Left lung (tissue), 10 donors: Measurements from ENCODE around the gene KIF6. TPM values are rescaled to one million over a fixed set of nuclear protein-coding genes. Genes with fewer than 3 reads are reported as not detected.
A peak's percentile ranks its signal among the peaks of the same experiment; 100 is the strongest.

Experiments used
- ATAC-seq: fragments of 200-7000 bp; cut with Tn5 transposase; one replicate; pipeline ENCODE4 v1.9.1; 2020; ENCODE audit warnings: moderate library complexity
- DNase-seq, 4 donors: peaks; one replicate each; pipeline ENCODE4 v3.0.0-alpha.2; 2013 to 2020
- H3K27ac ChIP-seq, 2 donors: fragments of 200-600 bp; sonication (generic) in 1 of 2; one replicate each; pipeline versions ENCODE4 v1.5.0 to v1.8.0; 2020 to 2021
- H3K27me3 ChIP-seq, 2 donors: fragments of 200-600 bp; sonication (generic) in 1 of 2; one replicate each; pipeline versions ENCODE4 v1.5.0 to v1.8.0; 2020 to 2021
- H3K36me3 ChIP-seq, 2 donors: fragments of 200-600 bp; sonication (generic) in 1 of 2; one replicate each; pipeline versions ENCODE4 v1.5.0 to v1.8.0; 2020 to 2021
- H3K4me1 ChIP-seq, 2 donors: fragments of 200-600 bp; one replicate each; pipeline ENCODE4 v1.8.0; 2021
- H3K4me3 ChIP-seq, 2 donors: fragments of 200-600 bp; sonication (generic) in 1 of 2; one replicate each; pipeline versions ENCODE4 v1.5.0 to v1.8.0; 2020 to 2021; ENCODE audit warnings: mild to moderate bottlenecking in 1 of 2
- H3K9me3 ChIP-seq, 2 donors: fragments of 200-600 bp; sonication (generic) in 1 of 2; one replicate each; pipeline versions ENCODE4 v1.5.0 to v1.8.0; 2020 to 2021
- intact Hi-C, 2 donors: fragments of 100-400 bp; cut with DNase I; formaldehyde crosslinking; loops; one replicate each; pipeline versions ENCODE4 v1.11.2 to v1.14.2; 2022
- polyA plus RNA-seq, 6 donors: library from polyadenylated mRNA; unstranded; fragments of 120-200 nt; gene quantifications; one replicate each; pipeline ENCODE4 v1.2.1, GENCODE V29; 2013; ENCODE audit not compliant: insufficient read length in 6 of 6
- total RNA-seq, 2 donors: library from RNA; stranded (reverse); fragmentation: NEBNext Ultra II Directional; extraction: Animal tissue kit (Norgen Biotek cat#: 25700); gene quantifications; one replicate each; pipeline ENCODE4 v1.2.1, GENCODE V29; 2021
- TF ChIP-seq, protein P1 (sequence below), 2 donors: fragments of 200-600 bp; sonication (generic) in 1 of 2; IDR thresholded peaks; one replicate each; pipeline versions ENCODE4 v1.5.0 to v1.8.0; 2021; ENCODE audit warnings: antibody characterized with exemption in 2 of 2
- donor health status: DM: no; HTN: yes; CAD: no.
- donor health status: DM: no; HTN: no; CAD: no.

The KIF6 gene
- total and polyA plus RNA-seq, 8 donors: 0.93 to 4.4 (median 2.8) TPM

DNA sequence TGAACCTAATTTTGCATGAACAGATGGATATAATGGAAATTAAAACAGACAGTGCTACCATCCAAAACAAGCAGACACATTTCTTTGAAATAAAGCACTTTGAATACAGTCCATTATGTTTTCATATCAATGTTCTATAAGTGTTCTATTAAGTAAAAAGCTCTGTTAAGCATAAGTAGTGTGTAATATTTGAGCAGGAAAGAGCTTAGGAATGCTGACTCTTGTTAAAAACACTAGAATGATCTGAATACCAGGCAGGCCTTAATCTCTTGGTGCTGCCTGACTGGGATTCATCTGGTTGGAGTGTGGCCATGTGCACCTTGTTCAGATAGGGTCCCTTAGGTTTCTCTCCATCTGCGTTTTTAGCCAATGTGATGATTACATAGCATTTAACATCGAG lies 130.9 kb downstream of the KIF6 start:
- ATAC-seq: peak; percentile 81
- Histone ChIP-seq H3K27me3 (no peaks in the 10 kb centered on the region), H3K9me3 (no peaks in the 10 kb centered on the region), H3K36me3 (no peaks in the 10 kb centered on the region), H3K27ac (no peak overlapping the region), H3K4me1 (no peaks in the 10 kb centered on the region), H3K4me3 (no peak overlapping the region)
- intact Hi-C loops: no loop called here
- TF ChIP-seq, protein P1, sequence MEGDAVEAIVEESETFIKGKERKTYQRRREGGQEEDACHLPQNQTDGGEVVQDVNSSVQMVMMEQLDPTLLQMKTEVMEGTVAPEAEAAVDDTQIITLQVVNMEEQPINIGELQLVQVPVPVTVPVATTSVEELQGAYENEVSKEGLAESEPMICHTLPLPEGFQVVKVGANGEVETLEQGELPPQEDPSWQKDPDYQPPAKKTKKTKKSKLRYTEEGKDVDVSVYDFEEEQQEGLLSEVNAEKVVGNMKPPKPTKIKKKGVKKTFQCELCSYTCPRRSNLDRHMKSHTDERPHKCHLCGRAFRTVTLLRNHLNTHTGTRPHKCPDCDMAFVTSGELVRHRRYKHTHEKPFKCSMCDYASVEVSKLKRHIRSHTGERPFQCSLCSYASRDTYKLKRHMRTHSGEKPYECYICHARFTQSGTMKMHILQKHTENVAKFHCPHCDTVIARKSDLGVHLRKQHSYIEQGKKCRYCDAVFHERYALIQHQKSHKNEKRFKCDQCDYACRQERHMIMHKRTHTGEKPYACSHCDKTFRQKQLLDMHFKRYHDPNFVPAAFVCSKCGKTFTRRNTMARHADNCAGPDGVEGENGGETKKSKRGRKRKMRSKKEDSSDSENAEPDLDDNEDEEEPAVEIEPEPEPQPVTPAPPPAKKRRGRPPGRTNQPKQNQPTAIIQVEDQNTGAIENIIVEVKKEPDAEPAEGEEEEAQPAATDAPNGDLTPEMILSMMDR (IDR thresholded peaks at IDR 0.05): no peak
- DNase-seq: no peak

DNA sequence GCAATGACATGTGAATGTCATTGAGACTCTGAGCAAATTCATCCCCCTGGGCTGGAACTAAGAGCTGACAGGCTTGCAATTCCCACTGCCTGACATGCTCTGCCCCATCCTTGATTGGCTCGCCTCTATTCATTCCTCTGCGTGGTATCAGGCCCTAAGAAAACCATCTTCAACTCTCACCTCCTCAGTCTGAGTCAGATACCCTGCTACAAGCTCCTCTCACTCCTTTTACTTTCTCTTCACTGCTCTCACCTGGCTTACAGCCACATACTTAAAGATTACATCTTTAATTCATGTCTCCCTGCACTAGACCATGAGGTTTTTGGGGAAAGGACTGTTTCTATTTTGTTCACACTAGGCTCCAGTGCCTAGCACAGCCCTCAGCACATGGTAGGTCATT lies 131.6 kb downstream of the KIF6 start:
- H3K27ac ChIP-seq: no peak overlapping the region
- no peak overlapping the region for H3K4me3 ChIP-seq
- no peaks in the 10 kb centered on the region for H3K4me1 ChIP-seq
- ATAC-seq (peak; percentile 79), DNase-seq (no peak)
- no peaks in the 10 kb centered on the region for H3K9me3 ChIP-seq
- TF ChIP-seq, protein P1 (IDR thresholded peaks at IDR 0.05): no peak
- no peaks in the 10 kb centered on the region for H3K36me3 ChIP-seq
- no peaks in the 10 kb centered on the region for H3K27me3 ChIP-seq
- intact Hi-C loops: no loop called here

DNA sequence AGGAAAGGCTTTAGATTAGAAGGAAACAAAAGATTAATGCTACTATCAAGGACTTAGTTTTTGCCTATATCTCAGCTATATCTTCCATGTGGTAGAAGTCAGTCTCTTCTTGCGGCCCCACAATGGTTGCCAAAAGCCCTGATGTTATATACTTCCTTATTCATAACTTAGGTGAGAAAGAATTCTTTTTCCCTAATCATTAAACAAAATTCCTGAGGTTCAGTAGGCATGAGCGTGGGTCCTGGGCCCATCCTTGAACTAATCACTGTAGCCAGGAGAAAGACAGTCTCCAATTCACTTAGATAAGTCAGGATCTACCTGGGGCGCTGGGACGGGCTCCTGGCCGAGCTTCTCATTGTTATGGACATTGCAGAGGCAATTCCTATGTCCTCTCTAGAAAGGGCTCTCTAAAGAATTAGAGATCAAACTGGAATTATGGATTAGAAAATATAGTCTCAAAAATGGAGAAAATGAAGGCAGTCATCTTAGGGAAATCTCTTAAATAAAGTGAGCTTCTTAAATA lies 134.3 kb downstream of the KIF6 start:
- no peaks in the 10 kb centered on the region for H3K27me3 ChIP-seq
- ATAC-seq: no peak
- no peaks in the 10 kb centered on the region for H3K4me1 ChIP-seq
- no peak overlapping the region for H3K4me3 ChIP-seq
- intact Hi-C loops: no loop called here
- H3K36me3 ChIP-seq: no peaks in the 10 kb centered on the region
- TF ChIP-seq, protein P1 (IDR thresholded peaks at IDR 0.05): no peak
- no peak overlapping the region for H3K27ac ChIP-seq
- H3K9me3 ChIP-seq: no peaks in the 10 kb centered on the region
- DNase-seq: no peak

DNA sequence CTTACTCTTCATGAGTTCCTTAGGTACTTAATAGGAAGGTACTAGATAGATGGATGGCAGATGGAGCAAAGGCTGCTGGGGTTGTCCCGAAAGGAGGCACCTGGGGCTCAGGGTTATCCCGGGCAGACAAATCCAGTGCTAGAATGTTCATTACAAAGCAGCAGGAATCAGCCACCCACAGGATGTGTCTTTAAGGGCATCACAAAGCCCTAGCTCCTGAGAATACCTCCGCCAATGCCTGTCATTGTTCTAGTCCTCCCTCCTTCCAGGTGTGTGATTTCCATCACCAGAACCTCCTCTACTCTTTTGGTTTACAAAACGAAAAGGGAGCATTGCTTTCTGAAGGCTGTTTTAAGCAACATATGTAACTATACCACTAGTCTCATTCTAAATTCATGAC lies 138.1 kb downstream of the KIF6 start:
- Histone ChIP-seq H3K9me3 (no peaks in the 10 kb centered on the region), H3K27ac (no peak overlapping the region), H3K27me3 (no peaks in the 10 kb centered on the region), H3K36me3 (no peaks in the 10 kb centered on the region), H3K4me3 (no peak overlapping the region), H3K4me1 (no peaks in the 10 kb centered on the region)
- intact Hi-C loops: no loop called here
- no peak for ATAC-seq
- no peak for DNase-seq
- TF ChIP-seq, protein P1 (IDR thresholded peaks at IDR 0.05): no peak

DNA sequence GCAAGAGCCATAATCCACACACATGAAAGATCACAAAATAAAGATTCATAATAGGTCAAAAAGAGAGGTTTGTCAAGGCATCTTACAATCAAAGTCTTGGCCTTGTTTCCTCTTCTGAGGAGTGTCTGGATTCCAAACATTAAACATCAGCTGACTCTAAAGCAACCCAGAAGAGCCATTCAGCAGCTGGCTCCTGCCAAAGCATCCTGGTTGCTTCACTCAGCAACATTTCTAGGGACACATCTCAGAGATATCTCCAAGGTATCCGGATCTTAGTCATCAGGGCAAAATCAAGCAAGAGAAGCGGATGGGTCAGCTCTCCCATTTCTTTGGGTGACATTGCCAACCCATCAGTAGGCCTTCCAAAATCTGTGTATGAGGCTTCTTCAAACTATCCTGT lies 139.6 kb downstream of the KIF6 start:
- H3K27ac ChIP-seq: no peak overlapping the region
- H3K36me3 ChIP-seq: no peaks in the 10 kb centered on the region
- no peaks in the 10 kb centered on the region for H3K4me1 ChIP-seq
- TF ChIP-seq, protein P1 (IDR thresholded peaks at IDR 0.05): no peak
- DNase-seq (no peak), ATAC-seq (no peak)
- no peaks in the 10 kb centered on the region for H3K9me3 ChIP-seq
- intact Hi-C loops: no loop called here
- H3K4me3 ChIP-seq: no peak overlapping the region
- no peaks in the 10 kb centered on the region for H3K27me3 ChIP-seq
